ENCODE results near the gene KCNT2. TPM values are rescaled to one million over a fixed set of nuclear protein-coding genes. Genes with fewer than 3 reads are reported as not detected.

The KCNT2 gene
- total RNA-seq, 1 experiment from 2014 or later = 0.41 TPM

DNA sequence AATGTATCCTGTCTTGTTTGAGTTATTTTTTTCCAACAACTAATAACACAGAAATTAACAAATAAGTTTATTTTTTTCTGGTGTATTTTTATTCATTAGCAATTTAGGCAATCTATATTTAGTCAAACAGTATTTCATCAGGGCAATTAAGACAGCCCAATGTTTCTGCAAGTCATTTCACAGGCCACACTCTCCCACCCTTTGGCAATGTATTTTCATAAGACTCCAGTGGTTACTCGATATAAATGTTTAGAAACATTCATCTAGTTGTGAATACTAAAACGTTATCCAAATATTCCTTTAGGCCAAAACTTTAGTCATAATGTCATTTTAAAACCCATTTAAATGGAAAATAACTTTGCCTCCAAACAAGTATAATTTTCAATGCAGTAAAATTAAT, 142.1 kb downstream of the KCNT2 start:
- POLR2A ChIA-PET = no interaction called here

DNA sequence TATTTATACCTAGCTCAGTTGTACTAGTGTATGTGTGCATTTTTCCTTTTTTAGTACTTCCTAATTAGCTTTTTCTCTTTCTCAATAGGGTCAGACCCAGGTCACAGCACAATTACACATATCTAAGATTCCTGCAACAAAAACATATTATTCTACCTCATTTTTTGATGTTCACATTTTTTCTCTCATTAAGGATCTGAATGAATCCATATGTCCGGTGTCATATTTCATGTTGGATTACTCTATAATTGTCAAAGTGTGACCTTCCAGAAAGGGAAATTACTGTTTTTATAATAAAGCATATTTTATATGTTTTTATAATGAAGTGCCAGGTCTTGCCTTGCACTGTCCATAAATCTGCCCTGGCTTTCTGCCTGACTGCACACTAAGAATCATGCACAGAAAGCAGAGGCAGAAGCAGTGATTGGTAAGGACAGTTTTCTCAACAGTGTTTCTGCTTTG, 143.7 kb downstream of the KCNT2 start:
- no peak for DNase-seq (ENCODE audit: low read depth, low spot score)
- ChIA-PET POLR2A (no interaction called here), CTCF (no interaction called here)
- no peaks in the 10 kb centered on the region for H3K27me3 ChIP-seq (ENCODE audit: control insufficient read depth, insufficient read depth, low read length)
- H3K36me3 ChIP-seq (ENCODE audit: control insufficient read depth, insufficient read depth, low read length) = no peaks in the 10 kb centered on the region
- TF ChIP-seq POLR2AphosphoS5 (IDR thresholded peaks at IDR 0.05; ENCODE audit: low read depth, low read length) = no peak
- TF ChIP-seq, protein P1, sequence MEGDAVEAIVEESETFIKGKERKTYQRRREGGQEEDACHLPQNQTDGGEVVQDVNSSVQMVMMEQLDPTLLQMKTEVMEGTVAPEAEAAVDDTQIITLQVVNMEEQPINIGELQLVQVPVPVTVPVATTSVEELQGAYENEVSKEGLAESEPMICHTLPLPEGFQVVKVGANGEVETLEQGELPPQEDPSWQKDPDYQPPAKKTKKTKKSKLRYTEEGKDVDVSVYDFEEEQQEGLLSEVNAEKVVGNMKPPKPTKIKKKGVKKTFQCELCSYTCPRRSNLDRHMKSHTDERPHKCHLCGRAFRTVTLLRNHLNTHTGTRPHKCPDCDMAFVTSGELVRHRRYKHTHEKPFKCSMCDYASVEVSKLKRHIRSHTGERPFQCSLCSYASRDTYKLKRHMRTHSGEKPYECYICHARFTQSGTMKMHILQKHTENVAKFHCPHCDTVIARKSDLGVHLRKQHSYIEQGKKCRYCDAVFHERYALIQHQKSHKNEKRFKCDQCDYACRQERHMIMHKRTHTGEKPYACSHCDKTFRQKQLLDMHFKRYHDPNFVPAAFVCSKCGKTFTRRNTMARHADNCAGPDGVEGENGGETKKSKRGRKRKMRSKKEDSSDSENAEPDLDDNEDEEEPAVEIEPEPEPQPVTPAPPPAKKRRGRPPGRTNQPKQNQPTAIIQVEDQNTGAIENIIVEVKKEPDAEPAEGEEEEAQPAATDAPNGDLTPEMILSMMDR (IDR thresholded peaks at IDR 0.05) = no peak
- no peak for TF ChIP-seq TCF7L2 (IDR thresholded peaks at IDR 0.05; ENCODE audit: low read depth, low read length)
- TF ChIP-seq SIN3A (IDR thresholded peaks at IDR 0.05; ENCODE audit: borderline replicate concordance, insufficient read depth, low read depth, low read length) = no peak
- TF ChIP-seq, protein P2, sequence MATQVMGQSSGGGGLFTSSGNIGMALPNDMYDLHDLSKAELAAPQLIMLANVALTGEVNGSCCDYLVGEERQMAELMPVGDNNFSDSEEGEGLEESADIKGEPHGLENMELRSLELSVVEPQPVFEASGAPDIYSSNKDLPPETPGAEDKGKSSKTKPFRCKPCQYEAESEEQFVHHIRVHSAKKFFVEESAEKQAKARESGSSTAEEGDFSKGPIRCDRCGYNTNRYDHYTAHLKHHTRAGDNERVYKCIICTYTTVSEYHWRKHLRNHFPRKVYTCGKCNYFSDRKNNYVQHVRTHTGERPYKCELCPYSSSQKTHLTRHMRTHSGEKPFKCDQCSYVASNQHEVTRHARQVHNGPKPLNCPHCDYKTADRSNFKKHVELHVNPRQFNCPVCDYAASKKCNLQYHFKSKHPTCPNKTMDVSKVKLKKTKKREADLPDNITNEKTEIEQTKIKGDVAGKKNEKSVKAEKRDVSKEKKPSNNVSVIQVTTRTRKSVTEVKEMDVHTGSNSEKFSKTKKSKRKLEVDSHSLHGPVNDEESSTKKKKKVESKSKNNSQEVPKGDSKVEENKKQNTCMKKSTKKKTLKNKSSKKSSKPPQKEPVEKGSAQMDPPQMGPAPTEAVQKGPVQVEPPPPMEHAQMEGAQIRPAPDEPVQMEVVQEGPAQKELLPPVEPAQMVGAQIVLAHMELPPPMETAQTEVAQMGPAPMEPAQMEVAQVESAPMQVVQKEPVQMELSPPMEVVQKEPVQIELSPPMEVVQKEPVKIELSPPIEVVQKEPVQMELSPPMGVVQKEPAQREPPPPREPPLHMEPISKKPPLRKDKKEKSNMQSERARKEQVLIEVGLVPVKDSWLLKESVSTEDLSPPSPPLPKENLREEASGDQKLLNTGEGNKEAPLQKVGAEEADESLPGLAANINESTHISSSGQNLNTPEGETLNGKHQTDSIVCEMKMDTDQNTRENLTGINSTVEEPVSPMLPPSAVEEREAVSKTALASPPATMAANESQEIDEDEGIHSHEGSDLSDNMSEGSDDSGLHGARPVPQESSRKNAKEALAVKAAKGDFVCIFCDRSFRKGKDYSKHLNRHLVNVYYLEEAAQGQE (IDR thresholded peaks at IDR 0.05; ENCODE audit: insufficient read depth in 1 of 2, low read depth in 2 of 2, low read length in 1 of 2) = no peak
- in situ Hi-C loops (cut with HindIII; ENCODE audit: low pct_unique_long_range_greater_than_20kb, low sequenced_read_pairs) = no loop called here
- no peak overlapping the region for H3K27ac ChIP-seq (ENCODE audit: low read length)
- intact Hi-C loops (cut with micrococcal nuclease; ENCODE audit: unreplicated experiment) = no loop called here
- H3K9me3 ChIP-seq (ENCODE audit: control insufficient read depth, insufficient read depth, low read depth, low read length) = no peaks in the 10 kb centered on the region
- ATAC-seq = no peak
- no peaks in the 10 kb centered on the region; the same call in 1 of the 2 replicates for H3K4me1 ChIP-seq (ENCODE audit: control insufficient read depth, insufficient read depth, low read length)
- BruUV-seq (replicated peaks) = no TSS peak
- H3K4me3 ChIP-seq (ENCODE audit: low read depth in 2 of 2, low read length in 2 of 2) = no peak overlapping the region

More for the DNA sequence above, 142.1 kb downstream of the KCNT2 start:
- no TSS peak for BruUV-seq (replicated peaks)
- ATAC-seq = no peak
- no peaks in the 10 kb centered on the region for H3K9me3 ChIP-seq (ENCODE audit: control insufficient read depth, insufficient read depth, low read depth, low read length)
- TF ChIP-seq, protein P1 (IDR thresholded peaks at IDR 0.05) = no peak
- no peak for TF ChIP-seq TCF7L2 (IDR thresholded peaks at IDR 0.05; ENCODE audit: low read depth, low read length)
- TF ChIP-seq, protein P2 (IDR thresholded peaks at IDR 0.05; ENCODE audit: insufficient read depth in 1 of 2, low read depth in 2 of 2, low read length in 1 of 2) = no peak
- no peak for TF ChIP-seq POLR2AphosphoS5 (IDR thresholded peaks at IDR 0.05; ENCODE audit: low read depth, low read length)
- TF ChIP-seq SIN3A (IDR thresholded peaks at IDR 0.05; ENCODE audit: borderline replicate concordance, insufficient read depth, low read depth, low read length) = no peak
- intact Hi-C loops (cut with micrococcal nuclease; ENCODE audit: unreplicated experiment) = no loop called here
- CTCF ChIA-PET = no interaction called here
- DNase-seq (ENCODE audit: low read depth, low spot score) = no peak
- in situ Hi-C loops (cut with HindIII; ENCODE audit: low pct_unique_long_range_greater_than_20kb, low sequenced_read_pairs) = no loop called here
- H3K36me3 ChIP-seq (ENCODE audit: control insufficient read depth, insufficient read depth, low read length) = no peaks in the 10 kb centered on the region
- H3K27ac ChIP-seq (ENCODE audit: low read length) = no peak overlapping the region
- H3K4me1 ChIP-seq (ENCODE audit: control insufficient read depth, insufficient read depth, low read length) = no peaks in the 10 kb centered on the region; the same call in 1 of the 2 replicates
- no peaks in the 10 kb centered on the region for H3K27me3 ChIP-seq (ENCODE audit: control insufficient read depth, insufficient read depth, low read length)
- H3K4me3 ChIP-seq (ENCODE audit: low read depth in 2 of 2, low read length in 2 of 2) = no peak overlapping the region
